ENCODE measurements around the gene ZFP82.

ZFP82 gene

DNA sequence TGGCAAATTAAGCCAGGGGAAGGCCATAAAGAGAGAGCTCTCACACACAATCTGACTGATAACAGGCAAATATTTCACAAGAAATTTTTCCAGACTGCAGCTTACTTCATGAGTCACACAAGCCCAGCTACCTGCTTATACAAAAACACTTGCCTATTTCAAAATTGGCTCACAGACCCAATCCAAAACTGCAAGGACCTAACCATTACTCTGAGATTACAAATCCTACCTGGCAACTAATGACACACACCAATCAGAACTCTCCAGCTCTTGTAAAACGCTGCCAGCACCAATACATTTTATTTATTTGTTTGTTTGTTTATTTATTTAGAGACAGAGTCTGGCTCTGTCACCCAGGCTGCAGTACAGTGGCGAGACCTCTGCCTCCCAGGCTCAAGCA lies 18.1 kb upstream of the ZFP82 start:
- H3K4me1 Mint-ChIP-seq, result no peaks in the 10 kb centered on the region
- peaks cover 39% of the 10 kb centered on the region for H3K9me3 Mint-ChIP-seq
- no peaks in the 10 kb centered on the region for H3K27me3 Mint-ChIP-seq (ENCODE audit: low read depth)
- TF ChIP-seq, protein P1, sequence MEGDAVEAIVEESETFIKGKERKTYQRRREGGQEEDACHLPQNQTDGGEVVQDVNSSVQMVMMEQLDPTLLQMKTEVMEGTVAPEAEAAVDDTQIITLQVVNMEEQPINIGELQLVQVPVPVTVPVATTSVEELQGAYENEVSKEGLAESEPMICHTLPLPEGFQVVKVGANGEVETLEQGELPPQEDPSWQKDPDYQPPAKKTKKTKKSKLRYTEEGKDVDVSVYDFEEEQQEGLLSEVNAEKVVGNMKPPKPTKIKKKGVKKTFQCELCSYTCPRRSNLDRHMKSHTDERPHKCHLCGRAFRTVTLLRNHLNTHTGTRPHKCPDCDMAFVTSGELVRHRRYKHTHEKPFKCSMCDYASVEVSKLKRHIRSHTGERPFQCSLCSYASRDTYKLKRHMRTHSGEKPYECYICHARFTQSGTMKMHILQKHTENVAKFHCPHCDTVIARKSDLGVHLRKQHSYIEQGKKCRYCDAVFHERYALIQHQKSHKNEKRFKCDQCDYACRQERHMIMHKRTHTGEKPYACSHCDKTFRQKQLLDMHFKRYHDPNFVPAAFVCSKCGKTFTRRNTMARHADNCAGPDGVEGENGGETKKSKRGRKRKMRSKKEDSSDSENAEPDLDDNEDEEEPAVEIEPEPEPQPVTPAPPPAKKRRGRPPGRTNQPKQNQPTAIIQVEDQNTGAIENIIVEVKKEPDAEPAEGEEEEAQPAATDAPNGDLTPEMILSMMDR (IDR thresholded peaks at IDR 0.05; ENCODE audit: unreplicated experiment in 3 of 3), result no peak
- H3K27ac Mint-ChIP-seq, result no peak overlapping the region
- H3K4me3 Mint-ChIP-seq, result no peak overlapping the region
- peaks cover 8% of the 10 kb centered on the region for H3K36me3 Mint-ChIP-seq (ENCODE audit: low read depth)

DNA sequence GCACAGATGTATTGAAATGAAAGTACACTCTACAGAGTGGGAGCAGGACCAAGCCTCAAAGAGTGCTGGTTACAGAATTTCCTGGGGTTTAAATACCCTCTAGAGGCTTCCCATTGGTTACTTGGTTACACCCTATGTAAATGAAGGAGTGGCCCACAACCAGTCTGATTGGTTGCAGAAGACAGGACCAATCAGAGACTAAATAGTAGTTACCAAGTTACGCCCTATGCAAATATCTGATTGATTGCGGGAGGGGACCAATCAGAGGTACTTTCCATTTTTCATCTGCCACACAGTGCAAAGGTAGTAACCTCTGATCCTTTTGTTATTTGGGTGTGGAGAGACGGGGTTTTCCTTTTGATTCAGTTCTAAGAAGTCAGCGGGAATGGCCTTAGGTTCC lies 5.5 kb upstream of the ZFP82 start:
- no peak overlapping the region for H3K27ac Mint-ChIP-seq
- no peaks in the 10 kb centered on the region for H3K36me3 Mint-ChIP-seq (ENCODE audit: low read depth)
- H3K4me3 Mint-ChIP-seq, result no peak overlapping the region
- peaks cover 4% of the 10 kb centered on the region for H3K27me3 Mint-ChIP-seq (ENCODE audit: low read depth)
- H3K4me1 Mint-ChIP-seq, result no peaks in the 10 kb centered on the region
- H3K9me3 Mint-ChIP-seq, result peaks cover 27% of the 10 kb centered on the region
- TF ChIP-seq, protein P1 (IDR thresholded peaks at IDR 0.05; ENCODE audit: unreplicated experiment in 3 of 3), result no peak

DNA sequence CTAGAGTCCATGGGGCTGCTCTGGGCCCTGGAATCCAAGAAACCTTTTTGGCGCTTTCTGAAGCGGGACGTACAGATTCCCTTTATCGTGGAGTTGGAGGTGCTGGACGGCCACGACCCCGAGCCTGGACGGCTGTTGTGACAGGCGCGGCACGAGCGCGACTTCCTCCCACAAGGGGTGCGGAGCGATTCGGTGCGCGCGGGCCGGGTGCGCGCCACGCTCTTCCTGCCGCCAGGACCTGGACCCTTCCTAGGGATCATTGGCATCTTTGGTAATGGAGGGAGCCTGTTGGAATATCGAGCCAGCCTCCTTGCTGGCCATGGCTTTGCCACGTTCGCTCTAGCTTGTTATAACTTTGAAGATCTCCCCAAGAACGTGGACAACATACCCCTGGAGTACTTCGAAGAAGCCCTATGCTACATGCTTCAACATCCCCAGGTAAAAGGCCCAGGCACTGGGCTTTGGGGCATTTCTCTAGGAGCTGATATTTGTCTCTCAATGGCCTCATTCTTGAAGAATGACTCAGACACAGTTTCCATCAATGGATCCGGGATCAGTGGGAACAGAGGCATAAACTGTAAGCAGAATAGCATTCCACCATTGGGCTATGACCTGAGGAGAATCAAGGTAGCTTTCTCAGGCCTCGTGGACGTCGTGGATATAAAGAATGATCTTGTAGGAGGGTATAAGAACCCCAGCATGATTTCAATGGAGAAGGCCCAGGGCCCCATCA lies 3.5 kb upstream of the ZFP82 start:
- H3K36me3 Mint-ChIP-seq (ENCODE audit: low read depth), result peaks cover 16% of the 10 kb centered on the region
- H3K4me1 Mint-ChIP-seq, result peaks cover 5% of the 10 kb centered on the region
- H3K27me3 Mint-ChIP-seq (ENCODE audit: low read depth), result peaks cover 4% of the 10 kb centered on the region
- H3K9me3 Mint-ChIP-seq, result peaks cover 34% of the 10 kb centered on the region
- TF ChIP-seq, protein P1 (IDR thresholded peaks at IDR 0.05; ENCODE audit: unreplicated experiment in 3 of 3), result no peak
- H3K4me3 Mint-ChIP-seq, result peak overlapping the region in 1 of 3 experiments; percentile 37
- H3K27ac Mint-ChIP-seq, result no peak overlapping the region

DNA sequence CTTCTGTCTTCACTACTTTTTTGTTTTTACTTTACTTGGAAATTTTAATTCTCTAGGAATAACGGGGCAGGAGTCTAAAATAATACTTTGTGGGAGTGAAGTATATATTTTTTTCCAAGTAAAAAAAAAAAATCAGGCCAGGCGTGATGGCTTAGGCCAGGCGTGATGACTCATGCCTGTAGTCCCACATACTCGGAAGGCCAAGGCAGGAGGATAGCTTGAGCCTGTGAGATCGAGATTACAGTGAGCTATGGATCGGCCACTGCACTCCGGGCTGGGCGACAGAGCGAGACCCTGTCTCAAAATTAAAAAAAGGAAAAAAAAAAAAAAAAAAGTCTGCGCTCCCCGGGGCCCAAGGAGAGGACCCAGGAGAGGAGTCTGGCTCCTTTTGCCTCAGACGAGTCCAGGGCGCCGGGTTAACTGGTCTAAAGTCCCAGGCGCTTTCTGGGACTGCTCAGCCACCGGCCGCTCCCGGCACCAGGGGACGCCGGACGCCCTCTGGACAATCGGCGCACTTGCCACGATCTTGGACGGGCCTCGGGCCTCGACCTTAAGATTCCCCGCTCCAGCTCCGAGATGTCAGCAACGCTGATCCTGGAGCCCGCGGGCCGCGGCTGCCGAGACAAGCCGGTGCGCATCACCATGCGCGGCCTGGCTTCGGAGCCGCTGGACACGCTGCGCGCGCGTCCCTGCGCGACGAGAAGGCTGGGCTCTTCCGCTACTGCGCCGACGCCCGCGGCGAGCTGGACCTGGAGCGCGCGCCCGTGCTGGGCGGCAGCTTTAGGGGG lies 2.7 kb upstream of the ZFP82 start:
- H3K4me3 Mint-ChIP-seq, result no peak overlapping the region
- no peak overlapping the region for H3K27ac Mint-ChIP-seq
- peaks cover 34% of the 10 kb centered on the region for H3K9me3 Mint-ChIP-seq
- TF ChIP-seq, protein P1 (IDR thresholded peaks at IDR 0.05; ENCODE audit: unreplicated experiment in 3 of 3), result no peak
- H3K4me1 Mint-ChIP-seq, result peaks cover 5% of the 10 kb centered on the region
- peaks cover 4% of the 10 kb centered on the region for H3K27me3 Mint-ChIP-seq (ENCODE audit: low read depth)
- H3K36me3 Mint-ChIP-seq (ENCODE audit: low read depth), result peaks cover 21% of the 10 kb centered on the region

DNA sequence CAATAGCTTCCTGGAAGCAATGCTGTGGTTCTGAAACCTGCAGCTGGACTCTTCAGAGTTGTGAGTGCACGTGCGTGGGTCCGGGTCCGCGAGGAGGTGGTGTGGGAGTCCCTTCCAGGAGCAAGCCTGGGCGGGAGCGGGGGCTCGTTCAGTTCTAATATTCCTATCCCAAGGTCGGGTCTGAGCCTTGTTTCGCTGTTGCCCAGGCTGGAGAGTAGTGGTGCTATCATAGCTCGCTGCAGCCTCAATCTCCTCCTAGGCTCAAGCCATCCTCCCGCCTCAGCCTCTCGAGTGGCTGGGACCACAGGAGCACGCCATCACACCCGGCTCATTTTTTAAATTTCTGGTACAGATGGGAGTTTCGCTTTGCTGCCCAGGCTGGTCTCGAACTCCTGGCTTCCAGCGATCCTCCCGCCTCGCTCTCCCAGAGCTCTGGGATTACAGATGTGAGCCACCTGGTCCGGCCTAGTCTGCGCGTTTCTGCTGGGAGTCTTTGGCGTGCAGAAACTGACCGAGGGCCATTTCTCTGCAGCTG lies 625 bp downstream of the ZFP82 start:
- peaks cover 44% of the 10 kb centered on the region for H3K9me3 Mint-ChIP-seq

More for the DNA sequence above, 625 bp downstream of the ZFP82 start:
- H3K4me1 Mint-ChIP-seq, result peaks cover 5% of the 10 kb centered on the region
- H3K36me3 Mint-ChIP-seq (ENCODE audit: low read depth), result peaks cover 51% of the 10 kb centered on the region
- H3K27ac Mint-ChIP-seq, result peak overlapping the region; percentile 95 to 99 (median 98)
- H3K4me3 Mint-ChIP-seq, result peak overlapping the region; percentile 97 to 98 (median 98)
- no peaks in the 10 kb centered on the region for H3K27me3 Mint-ChIP-seq (ENCODE audit: low read depth)
- TF ChIP-seq, protein P1 (IDR thresholded peaks at IDR 0.05; ENCODE audit: unreplicated experiment in 3 of 3), result no peak

All from nephron (organoid).